IMR-90 (cell line): ENCODE results near the gene NGEF.

Experiments used
- POLR2A ChIP-seq: IDR thresholded peaks from 2 replicates; pipeline ENCODE4 v1.6.1; 2012; ENCODE audit warnings: mild to moderate bottlenecking, low read depth, low read length
- RAD21 ChIP-seq: IDR thresholded peaks from 2 replicates; pipeline ENCODE4 v1.6.1; 2012; ENCODE audit warnings: low read length, improper control_type of control experiment
- RFX5 ChIP-seq: IDR thresholded peaks from 2 replicates; pipeline ENCODE4 v1.8.0; 2012; ENCODE audit warnings: low read depth, mild to moderate bottlenecking, low read length, moderate library complexity
- TF ChIP-seq, protein P1 (sequence below): conservative IDR thresholded peaks from 2 replicates; pipeline ENCODE4 v1.5.1; 2012; ENCODE audit warnings: mild to moderate bottlenecking, low read depth, low read length, improper control_type of control experiment

DNA sequence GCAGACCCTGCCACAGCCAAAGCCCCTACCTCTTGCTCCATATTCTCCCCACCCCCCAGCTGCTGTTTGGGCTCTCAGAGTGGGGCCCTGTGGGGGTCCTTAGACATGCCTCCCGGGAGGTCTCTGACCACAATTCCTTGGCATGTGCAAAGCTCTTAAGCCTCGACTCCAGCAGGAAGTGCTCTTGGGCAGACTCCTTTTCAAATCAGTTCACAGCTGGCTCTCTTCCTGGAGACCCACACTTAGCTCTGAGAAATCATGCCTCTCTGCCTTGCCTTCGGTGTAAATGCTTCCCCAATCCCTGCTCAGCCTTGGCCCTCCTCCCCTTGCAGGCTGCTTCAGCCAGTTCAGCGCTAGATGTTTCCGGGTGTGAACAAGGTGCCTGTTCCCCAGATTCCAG, 46.9 kb downstream of the NGEF start:
- TF ChIP-seq RFX5, result no peak
- TF ChIP-seq, protein P1, sequence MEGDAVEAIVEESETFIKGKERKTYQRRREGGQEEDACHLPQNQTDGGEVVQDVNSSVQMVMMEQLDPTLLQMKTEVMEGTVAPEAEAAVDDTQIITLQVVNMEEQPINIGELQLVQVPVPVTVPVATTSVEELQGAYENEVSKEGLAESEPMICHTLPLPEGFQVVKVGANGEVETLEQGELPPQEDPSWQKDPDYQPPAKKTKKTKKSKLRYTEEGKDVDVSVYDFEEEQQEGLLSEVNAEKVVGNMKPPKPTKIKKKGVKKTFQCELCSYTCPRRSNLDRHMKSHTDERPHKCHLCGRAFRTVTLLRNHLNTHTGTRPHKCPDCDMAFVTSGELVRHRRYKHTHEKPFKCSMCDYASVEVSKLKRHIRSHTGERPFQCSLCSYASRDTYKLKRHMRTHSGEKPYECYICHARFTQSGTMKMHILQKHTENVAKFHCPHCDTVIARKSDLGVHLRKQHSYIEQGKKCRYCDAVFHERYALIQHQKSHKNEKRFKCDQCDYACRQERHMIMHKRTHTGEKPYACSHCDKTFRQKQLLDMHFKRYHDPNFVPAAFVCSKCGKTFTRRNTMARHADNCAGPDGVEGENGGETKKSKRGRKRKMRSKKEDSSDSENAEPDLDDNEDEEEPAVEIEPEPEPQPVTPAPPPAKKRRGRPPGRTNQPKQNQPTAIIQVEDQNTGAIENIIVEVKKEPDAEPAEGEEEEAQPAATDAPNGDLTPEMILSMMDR, result no peak
- TF ChIP-seq RAD21, result no peak
- no peak for TF ChIP-seq POLR2A
